NCI-H82 (cell line): ENCODE data around the gene MYH14.

Experiments
- DNase-seq: peaks from one replicate; lab custom pipeline; 2025; lab: John Stamatoyannopoulos, UW

MYH14 gene

GRCh38 chr19:50261446-50261970 is 58.1 kb downstream of the MYH14 start:
- DNase-seq = no peak

- DNase-seq = no peak
These were observed 59.8 kb downstream of the MYH14 start for GRCh38 chr19:50263176-50263575.

- no peak for DNase-seq
These were observed 61.2 kb downstream of the MYH14 start for GRCh38 chr19:50264483-50265186.

DNA sequence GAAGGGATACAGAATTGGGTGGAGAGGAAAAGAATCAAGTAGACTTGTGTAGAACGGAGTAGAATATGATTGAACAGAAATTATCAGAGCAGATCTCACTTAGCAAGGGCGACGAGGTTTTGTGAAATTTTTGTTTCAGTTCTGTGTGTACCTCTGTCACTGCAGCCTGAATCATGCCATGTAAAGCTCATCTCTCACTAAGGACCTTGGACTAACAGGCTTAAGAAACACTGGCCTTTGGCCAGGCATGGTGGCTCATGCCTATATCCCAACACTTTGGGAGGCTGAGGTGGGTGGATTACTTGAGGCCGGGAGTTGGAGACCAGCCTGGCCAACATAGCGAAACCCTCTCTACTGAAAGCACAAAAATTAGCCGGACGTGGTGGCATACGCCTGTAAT is 62.6 kb downstream of the MYH14 start:
- no peak for DNase-seq

DNA sequence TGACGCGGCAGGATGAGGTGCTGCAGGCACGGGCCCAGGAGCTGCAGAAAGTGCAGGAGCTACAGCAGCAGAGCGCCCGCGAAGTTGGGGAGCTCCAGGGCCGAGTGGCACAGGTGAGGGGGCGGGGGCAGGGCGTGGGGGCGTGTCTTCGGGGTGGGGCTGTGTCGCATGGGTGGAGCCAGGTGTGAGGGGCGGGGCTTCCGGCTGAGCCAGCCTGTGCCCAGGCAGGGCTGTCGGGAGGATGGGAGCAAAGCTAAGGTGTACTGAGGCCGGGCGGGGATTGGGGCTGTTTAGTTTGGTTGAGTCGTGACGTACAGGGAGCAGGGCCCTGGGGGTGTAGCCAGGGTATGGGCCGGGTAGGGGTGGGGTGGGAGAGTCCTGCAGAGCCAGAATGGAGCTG is 63.5 kb downstream of the MYH14 start:
- no peak for DNase-seq

GRCh38 chr19:50268041-50268440 is 64.6 kb downstream of the MYH14 start:
- no peak for DNase-seq

GRCh38 chr19:50268501-50268900 is 65.1 kb downstream of the MYH14 start:
- DNase-seq = no peak

- DNase-seq = no peak
These were observed 66.2 kb downstream of the MYH14 start for GRCh38 chr19:50269653-50270052.

DNA sequence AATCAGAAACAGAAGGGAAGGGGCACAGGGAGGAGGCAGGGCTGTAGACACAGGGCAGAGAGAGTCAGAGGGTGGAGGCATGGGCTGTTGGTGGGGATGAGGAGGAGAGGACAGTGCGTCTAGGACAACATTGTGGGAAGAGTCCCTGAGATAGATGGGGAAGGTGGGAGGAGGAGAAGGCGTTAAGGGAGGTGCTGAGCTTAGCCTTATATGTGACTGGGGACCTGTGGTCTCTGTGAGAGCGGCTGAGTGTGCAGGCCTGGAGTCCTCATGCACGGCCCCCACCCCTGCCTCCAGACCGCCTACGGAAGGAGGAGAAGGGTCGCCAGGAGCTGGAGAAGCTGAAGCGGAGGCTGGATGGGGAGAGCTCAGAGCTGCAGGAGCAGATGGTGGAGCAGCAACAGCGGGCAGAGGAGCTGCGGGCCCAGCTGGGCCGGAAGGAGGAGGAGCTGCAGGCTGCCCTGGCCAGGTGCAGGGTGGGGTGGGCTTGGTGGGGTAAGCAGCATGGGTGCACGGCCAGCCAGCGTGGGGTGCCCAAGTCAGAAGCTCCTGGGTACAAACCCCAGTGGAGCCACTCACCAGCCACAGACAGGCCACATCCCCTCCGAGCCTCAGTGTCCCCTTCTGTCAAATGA is 69.0 kb downstream of the MYH14 start:
- no peak for DNase-seq

- DNase-seq = no peak
These were observed 70.4 kb downstream of the MYH14 start for GRCh38 chr19:50273821-50274220.

- no peak for DNase-seq
These were observed 72.4 kb downstream of the MYH14 start for GRCh38 chr19:50275577-50276368.

GRCh38 chr19:50276370-50277063 is 73.1 kb downstream of the MYH14 start:
- DNase-seq = no peak

DNA sequence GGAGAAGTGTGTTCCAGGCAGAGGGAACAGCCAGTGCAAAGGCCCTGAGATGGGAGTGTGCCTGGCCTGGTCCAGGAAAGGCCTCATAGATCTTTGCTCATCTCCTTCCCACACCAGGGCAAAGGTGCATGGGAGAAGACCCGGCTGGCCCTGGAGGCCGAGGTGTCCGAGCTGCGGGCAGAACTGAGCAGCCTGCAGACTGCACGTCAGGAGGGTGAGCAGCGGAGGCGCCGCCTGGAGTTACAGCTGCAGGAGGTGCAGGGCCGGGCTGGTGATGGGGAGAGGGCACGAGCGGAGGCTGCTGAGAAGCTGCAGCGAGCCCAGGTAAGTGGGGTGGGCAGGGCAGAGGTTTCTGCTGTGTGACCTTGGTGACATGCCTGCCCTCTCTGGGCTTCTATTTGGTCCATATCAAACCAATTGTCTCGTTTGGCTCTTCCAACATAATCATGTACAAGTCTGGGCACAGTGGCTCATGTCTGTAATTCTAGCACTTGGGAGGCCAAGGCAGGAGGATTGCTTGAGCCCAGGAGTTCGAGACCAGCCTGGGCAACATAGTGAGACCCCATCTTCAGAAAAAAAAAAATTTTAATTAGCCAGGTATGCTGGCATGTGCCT is 74.7 kb downstream of the MYH14 start:
- DNase-seq = no peak

GRCh38 chr19:50280074-50280473 is 76.7 kb downstream of the MYH14 start:
- no peak for DNase-seq

- no peak for DNase-seq
These were observed 77.6 kb downstream of the MYH14 start for GRCh38 chr19:50280983-50281382.

- no peak for DNase-seq
These were observed 78.1 kb downstream of the MYH14 start for GRCh38 chr19:50281491-50281890.

- no peak for DNase-seq
These were observed 82.4 kb downstream of the MYH14 start for GRCh38 chr19:50285833-50286232.

- DNase-seq = no peak
These were observed 83.0 kb downstream of the MYH14 start for GRCh38 chr19:50286443-50286842.

DNA sequence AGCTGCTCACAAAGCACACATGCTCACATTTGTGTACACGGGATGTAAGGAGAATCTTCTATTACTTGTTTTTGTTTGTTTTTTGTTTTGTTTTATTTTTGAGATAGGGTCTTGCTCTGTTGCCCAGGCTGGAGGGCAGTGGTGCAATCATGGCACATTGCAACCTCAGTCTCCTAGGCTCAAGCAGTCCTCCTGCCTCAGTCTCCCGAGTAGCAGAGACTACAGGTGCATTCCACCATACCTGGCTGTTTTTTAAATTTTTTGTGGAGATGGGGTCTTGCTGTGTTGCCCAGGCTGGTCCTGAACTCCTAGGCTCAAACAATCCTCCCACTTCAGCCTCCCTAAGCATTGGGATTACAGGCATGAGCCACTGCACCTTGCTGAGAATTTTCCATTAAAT is 83.9 kb downstream of the MYH14 start:
- no peak for DNase-seq

GRCh38 chr19:50288954-50289353 is 85.5 kb downstream of the MYH14 start:
- no peak for DNase-seq

DNA sequence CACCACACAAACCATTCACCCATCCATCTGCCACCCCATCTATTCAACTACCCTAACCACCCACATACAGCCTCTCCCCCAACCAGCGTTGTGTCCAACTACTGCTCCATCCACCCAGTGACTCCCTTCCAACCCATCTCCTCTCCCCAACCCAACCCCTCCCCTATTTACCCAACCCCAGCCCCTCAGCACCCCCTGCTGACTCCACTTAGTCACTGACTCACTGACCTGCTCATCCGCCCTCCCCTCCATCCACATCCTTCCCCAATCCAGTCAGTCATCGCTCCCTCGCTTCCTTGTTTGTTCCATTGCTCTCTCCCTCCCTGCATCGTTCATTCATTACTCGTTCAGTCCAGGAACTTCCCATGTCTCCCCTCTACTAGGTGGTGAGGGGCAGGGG is 86.6 kb downstream of the MYH14 start:
- DNase-seq = no peak

DNA sequence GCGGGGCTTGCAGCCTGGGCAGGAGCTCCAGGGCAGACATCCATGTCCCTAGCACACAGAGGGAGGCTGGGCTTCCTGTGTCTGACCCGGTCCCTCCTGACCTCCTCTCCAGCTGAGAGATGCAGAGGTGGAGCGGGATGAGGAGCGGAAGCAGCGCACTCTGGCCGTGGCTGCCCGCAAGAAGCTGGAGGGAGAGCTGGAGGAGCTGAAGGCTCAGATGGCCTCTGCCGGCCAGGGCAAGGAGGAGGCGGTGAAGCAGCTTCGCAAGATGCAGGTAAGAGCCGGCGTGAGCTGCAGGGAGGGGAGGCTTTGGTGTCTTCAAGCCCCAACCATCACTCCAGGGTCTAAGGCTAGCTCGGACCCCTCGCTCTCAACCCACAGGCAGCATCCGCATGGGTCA is 87.4 kb downstream of the MYH14 start:
- no peak for DNase-seq
